GM19099 (cell line): ENCODE results near the gene ARHGAP31.

Experiments used
- POLR2A ChIP-seq: IDR thresholded peaks from 3 replicates; pipeline ENCODE4 v1.6.1; 2011; ENCODE audit warnings: low read depth; ENCODE audit not compliant: insufficient read length; ENCODE audit errors: extremely low read depth

ARHGAP31 gene

GRCh38 chr3:119380697-119381096 is 86.5 kb downstream of the ARHGAP31 start:
- no peak for TF ChIP-seq POLR2A

- no peak for TF ChIP-seq POLR2A
These were observed 88.0 kb downstream of the ARHGAP31 start for GRCh38 chr3:119382134-119382533.

- TF ChIP-seq POLR2A: no peak
These were observed 94.4 kb downstream of the ARHGAP31 start for GRCh38 chr3:119388577-119388976.

- TF ChIP-seq POLR2A: no peak
These were observed 101.8 kb downstream of the ARHGAP31 start for GRCh38 chr3:119395923-119396358.

- no peak for TF ChIP-seq POLR2A
These were observed 102.7 kb downstream of the ARHGAP31 start for GRCh38 chr3:119396870-119397269.

DNA sequence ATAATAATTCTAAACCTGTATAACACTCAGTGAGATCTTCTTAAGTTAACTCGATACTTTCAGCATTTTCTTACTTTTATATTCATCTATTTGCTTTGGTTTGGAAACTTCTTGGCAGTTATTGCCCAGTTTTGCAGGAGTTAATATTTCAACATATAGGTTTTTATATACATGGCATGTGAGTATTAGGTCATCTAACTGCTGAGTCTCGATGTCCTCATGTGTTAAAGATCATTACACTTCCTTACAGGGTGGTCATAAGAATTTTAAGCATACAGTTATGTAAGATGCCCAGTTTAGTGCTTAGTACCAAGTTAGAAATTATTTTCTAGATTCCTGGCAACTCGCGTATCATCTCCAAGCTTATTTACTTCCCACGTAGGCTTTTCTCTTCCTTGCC is 106.3 kb downstream of the ARHGAP31 start:
- TF ChIP-seq POLR2A: no peak

DNA sequence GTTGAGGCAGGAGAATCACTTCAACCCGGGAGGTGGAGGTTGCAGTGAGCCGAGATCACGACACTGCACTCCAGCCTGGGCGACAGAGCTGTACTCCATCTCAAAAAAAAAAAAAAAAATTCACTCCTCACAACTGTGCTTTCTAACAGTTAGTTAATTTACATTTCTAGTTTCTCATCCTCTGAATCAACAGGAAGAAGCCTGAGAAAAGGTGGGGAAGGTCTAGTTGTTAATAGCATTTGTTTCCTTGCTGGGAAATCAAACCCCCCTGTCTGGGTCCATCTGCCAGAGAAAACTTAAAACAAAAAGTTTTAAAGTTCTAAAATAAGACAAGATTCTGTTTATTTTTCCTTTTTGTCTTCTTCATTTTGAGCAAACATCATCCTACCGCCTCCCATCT is 106.9 kb downstream of the ARHGAP31 start:
- no peak for TF ChIP-seq POLR2A

DNA sequence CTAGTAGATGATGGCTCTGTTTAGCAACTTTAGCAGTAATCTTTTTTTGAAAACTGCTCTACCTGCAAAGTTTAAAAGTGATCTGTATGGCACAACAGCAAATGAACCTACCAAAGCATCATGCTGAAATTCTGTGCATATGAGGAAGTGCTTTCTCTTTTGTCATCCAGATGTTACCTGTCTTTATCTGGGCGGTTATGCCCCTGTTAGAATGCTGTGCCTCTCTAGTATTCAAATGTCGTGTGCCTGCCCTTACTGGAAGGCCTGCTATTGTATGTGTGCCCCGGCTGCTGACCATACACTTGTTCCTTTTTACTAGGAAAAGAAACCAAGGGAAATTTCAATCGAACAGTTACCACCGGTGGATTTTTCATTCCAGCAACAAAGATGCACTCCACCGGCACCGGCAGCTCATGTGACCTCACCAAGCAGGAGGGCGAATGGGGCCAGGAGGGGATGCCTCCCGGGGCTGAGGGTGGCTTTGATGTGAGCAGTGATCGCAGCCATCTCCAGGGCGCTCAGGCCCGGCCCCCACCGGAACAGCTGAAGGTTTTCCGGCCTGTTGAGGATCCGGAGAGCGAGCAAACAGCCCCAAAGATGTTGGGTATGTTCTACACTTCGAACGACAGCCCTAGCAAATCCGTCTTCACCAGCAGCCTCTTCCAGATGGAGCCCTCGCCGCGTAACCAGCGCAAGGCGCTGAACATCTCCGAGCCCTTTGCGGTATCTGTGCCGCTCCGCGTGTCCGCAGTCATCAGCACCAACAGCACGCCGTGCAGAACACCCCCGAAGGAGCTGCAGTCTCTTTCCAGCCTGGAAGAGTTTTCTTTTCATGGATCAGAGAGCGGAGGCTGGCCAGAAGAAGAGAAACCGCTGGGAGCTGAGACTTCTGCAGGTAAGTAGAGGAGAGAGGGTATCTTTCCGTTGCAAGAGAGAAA is 107.6 kb downstream of the ARHGAP31 start:
- TF ChIP-seq POLR2A: no peak

DNA sequence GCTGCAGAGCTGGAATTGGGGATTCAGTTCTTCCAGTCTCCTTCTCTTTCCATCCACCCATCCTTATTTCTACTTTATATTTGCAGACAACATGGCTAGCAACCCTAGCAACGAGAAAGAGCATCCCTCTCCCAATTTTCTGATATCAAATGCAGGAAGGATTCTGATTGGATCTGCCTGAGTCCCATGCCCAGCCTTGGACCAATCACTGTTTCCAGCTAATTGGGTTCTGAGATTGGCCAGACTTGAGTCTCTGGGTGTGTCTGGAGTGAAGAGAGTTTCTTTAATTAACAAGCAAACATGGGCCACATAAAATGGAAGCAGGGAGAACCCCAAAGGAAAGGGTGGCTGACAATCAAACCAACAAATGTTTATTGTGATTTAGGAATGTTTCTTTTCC is 108.6 kb downstream of the ARHGAP31 start:
- no peak for TF ChIP-seq POLR2A

DNA sequence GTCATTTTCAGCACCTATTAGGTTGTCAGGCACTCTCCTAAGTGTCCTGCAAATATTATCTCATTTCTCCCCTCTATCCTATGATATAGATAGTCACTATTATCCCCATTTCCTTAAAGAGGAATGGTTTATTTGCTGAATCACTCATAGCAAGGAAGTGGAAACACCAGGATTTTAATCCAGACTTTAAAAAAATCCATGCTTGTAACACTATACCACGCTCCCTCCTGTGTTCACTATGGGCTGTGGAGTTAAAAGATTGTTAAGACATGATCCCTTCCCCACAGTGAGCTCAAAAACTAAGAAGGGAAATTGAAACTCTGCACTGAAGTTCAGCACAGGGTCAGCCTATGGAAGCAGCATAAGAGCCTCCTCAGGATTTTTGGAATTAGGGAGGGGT is 109.0 kb downstream of the ARHGAP31 start:
- TF ChIP-seq POLR2A: no peak

GRCh38 chr3:119405315-119405714 is 111.1 kb downstream of the ARHGAP31 start:
- no peak for TF ChIP-seq POLR2A

- no peak for TF ChIP-seq POLR2A
These were observed 114.2 kb downstream of the ARHGAP31 start for GRCh38 chr3:119408243-119408950.

DNA sequence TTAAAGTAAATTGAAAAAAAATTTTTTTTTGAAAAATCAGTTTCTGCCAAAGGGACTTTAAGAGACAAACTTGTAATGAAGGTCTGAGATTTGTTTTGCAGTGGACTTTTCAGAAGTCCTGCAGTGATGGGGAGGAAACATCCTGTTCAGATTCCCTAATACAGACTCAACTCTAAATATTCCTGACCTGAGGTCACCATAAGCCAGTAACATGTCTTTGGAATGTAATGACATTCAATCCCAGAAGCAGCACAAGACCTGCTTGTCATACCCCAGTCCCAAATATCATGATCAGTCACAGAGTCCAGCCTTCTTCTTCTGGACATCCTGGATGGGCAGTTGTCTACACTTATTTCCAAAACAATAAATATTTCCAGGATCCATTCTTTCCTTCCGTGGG is 115.7 kb downstream of the ARHGAP31 start:
- no peak for TF ChIP-seq POLR2A

DNA sequence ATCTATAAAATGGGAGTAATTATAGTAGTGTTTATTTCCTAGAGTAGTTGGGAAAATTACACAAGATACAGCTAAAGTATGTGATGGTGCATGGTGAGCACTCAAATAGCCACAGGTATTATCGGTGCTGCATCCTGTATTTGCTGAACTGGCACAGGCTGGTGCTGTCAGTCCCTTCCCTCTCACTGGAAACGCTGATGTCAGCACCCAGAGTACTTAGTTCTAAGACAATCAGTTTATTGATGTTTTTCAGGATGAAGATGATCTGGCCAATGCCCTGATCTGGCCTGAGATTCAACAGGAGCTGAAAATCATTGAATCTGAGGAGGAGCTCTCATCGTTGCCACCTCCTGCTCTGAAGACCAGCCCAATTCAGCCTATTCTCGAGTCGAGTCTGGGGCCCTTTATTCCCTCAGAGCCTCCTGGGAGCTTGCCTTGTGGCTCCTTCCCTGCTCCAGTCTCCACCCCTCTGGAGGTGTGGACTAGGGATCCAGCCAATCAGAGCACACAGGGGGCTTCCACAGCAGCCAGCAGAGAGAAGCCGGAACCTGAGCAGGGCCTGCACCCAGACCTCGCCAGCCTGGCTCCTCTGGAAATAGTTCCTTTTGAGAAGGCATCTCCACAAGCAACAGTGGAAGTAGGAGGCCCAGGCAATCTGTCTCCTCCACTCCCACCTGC is 119.6 kb downstream of the ARHGAP31 start:
- no peak for TF ChIP-seq POLR2A

GRCh38 chr3:119416873-119417272 is 122.7 kb downstream of the ARHGAP31 start:
- TF ChIP-seq POLR2A: no peak
